Measurements from ENCODE around the gene NT5C1B.

NT5C1B gene

DNA sequence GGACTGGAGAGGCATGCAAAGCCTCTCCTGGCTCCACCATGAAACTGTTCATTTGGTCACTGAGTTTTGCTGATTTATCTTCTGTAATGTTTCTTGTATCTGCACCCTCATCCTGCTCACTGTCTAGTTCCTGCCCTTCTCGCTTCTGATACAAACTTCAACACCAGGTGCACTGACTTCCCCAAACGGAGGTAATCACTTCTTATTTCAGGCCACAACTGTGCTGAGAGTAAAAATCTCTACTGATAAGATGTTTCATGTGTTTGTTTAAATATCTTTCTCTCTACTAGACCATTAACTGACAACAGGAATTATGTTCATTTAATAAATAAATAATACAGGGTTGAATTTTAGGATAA, 10.9 kb upstream of the NT5C1B start:
- peak overlapping the region; percentile 33 for H3K4me2 ChIP-seq (ENCODE audit: low read length)
- no peak overlapping the region for H3K4me3 ChIP-seq (ENCODE audit: low read length)
- no peaks in the 10 kb centered on the region for H3K36me3 ChIP-seq (replicated peaks; ENCODE audit: low read depth, low read length)
- no peak overlapping the region for H2AFZ ChIP-seq (ENCODE audit: low read depth, low read length)
- no peaks in the 10 kb centered on the region for H3K79me2 ChIP-seq (ENCODE audit: low read length)
- H3K27me3 ChIP-seq (ENCODE audit: low read depth, low read length): no peaks in the 10 kb centered on the region
- H3K9me3 ChIP-seq (ENCODE audit: insufficient read depth, low read length): no peaks in the 10 kb centered on the region
- H4K20me1 ChIP-seq (ENCODE audit: insufficient read depth, low read length): no peaks in the 10 kb centered on the region
- peaks cover 39% of the 10 kb centered on the region for H3K4me1 ChIP-seq (ENCODE audit: low read length)
- no peak overlapping the region for H3K9ac ChIP-seq (ENCODE audit: low read length)
- TF ChIP-seq EZH2phosphoT487 (IDR thresholded peaks at IDR 0.05; ENCODE audit: low read depth): no peak
- H3K27ac ChIP-seq (ENCODE audit: low read length): peak overlapping the region; percentile 19; the same call in 1 of the 2 replicates

DNA sequence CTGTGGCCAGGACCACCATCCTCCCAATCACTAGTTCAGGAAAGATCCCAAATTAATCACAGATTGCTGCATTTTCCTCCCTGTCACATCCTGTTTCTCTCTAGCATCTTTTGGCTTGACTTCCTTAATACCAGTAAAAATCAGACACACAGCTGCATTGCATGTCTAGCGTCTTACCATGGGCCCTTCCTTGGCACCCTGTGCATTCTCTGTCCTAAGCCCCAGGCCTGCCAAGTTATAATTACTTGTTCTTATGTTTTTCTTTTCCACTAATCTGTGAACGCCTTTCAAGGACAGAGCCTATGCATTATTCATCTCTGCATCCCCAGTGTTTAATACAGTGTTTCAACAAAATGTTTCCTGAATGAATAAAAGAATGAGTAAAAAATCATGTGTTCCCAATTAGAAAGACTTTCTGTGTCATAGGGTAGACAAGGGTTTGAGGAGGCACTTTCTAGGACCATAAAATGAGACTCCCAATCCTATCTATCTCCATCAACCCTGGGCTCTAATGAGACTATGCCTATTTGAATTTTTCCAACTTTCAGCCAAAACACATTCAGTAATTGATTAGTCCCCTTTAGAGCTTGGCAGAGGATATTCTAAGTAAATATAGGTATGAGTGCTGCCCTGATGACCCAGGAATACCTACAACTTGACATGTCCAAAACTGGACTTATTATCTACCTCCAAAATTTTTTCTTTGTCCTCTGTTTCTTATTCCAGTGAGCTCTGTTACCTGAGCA, 10.3 kb upstream of the NT5C1B start:
- H3K4me2 ChIP-seq (ENCODE audit: low read length): peak overlapping the region; percentile 33
- peak overlapping the region; percentile 19; the same call in 1 of the 2 replicates for H3K27ac ChIP-seq (ENCODE audit: low read length)
- H4K20me1 ChIP-seq (ENCODE audit: insufficient read depth, low read length): no peaks in the 10 kb centered on the region
- H3K27me3 ChIP-seq (ENCODE audit: low read depth, low read length): no peaks in the 10 kb centered on the region
- H2AFZ ChIP-seq (ENCODE audit: low read depth, low read length): no peak overlapping the region
- no peaks in the 10 kb centered on the region for H3K79me2 ChIP-seq (ENCODE audit: low read length)
- no peak overlapping the region for H3K9ac ChIP-seq (ENCODE audit: low read length)
- TF ChIP-seq, protein P1, sequence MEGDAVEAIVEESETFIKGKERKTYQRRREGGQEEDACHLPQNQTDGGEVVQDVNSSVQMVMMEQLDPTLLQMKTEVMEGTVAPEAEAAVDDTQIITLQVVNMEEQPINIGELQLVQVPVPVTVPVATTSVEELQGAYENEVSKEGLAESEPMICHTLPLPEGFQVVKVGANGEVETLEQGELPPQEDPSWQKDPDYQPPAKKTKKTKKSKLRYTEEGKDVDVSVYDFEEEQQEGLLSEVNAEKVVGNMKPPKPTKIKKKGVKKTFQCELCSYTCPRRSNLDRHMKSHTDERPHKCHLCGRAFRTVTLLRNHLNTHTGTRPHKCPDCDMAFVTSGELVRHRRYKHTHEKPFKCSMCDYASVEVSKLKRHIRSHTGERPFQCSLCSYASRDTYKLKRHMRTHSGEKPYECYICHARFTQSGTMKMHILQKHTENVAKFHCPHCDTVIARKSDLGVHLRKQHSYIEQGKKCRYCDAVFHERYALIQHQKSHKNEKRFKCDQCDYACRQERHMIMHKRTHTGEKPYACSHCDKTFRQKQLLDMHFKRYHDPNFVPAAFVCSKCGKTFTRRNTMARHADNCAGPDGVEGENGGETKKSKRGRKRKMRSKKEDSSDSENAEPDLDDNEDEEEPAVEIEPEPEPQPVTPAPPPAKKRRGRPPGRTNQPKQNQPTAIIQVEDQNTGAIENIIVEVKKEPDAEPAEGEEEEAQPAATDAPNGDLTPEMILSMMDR (IDR thresholded peaks at IDR 0.05; ENCODE audit: low read depth, low read length): no peak
- no peak for TF ChIP-seq EZH2phosphoT487 (IDR thresholded peaks at IDR 0.05; ENCODE audit: low read depth)
- no peak overlapping the region for H3K4me3 ChIP-seq (ENCODE audit: low read length)
- H3K4me1 ChIP-seq (ENCODE audit: low read length): peaks cover 36% of the 10 kb centered on the region
- H3K36me3 ChIP-seq (replicated peaks; ENCODE audit: low read depth, low read length): no peaks in the 10 kb centered on the region
- H3K9me3 ChIP-seq (ENCODE audit: insufficient read depth, low read length): no peaks in the 10 kb centered on the region

DNA sequence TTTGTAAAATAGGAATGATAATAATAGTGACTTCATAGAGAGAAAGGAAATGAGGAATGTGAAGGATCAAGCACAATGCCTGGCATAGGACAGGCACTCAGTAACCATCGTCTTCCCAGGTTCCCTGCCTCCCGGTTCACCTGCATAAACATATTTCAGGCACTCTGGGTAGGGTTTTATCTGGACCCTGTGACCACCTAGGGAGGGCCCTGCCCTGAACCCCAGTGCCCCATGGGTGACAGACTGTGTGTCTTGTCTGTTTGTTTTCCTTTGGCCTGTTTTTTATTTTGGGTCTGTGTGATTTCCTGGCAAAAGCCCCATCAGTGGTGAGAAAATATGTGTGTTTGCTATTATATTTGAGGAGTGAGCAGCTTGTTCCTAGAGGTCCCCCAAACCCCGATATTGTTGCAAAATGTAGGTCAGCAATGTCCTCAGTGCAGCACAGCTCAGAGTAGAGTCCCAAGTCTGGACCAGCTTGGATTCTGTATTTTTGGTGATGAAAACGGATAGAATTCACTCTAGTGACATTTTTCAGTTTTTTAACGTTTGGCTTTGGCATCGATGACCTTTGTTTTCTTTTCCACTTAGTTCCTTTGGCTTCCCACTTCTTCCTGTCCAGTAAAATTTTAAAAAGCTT, 9.6 kb upstream of the NT5C1B start:
- Histone ChIP-seq H3K4me2 (ENCODE audit: low read length) (no peak overlapping the region), H3K4me3 (ENCODE audit: low read length) (no peak overlapping the region), H3K9ac (ENCODE audit: low read length) (no peak overlapping the region), H3K36me3 (replicated peaks; ENCODE audit: low read depth, low read length) (no peaks in the 10 kb centered on the region), H4K20me1 (ENCODE audit: insufficient read depth, low read length) (no peaks in the 10 kb centered on the region), H3K27ac (ENCODE audit: low read length) (no peak overlapping the region), H3K27me3 (ENCODE audit: low read depth, low read length) (no peaks in the 10 kb centered on the region), H3K4me1 (ENCODE audit: low read length) (peaks cover 36% of the 10 kb centered on the region), H2AFZ (ENCODE audit: low read depth, low read length) (no peak overlapping the region), H3K9me3 (ENCODE audit: insufficient read depth, low read length) (no peaks in the 10 kb centered on the region), H3K79me2 (ENCODE audit: low read length) (no peaks in the 10 kb centered on the region)
- TF ChIP-seq EZH2phosphoT487 (IDR thresholded peaks at IDR 0.05; ENCODE audit: low read depth): no peak
- TF ChIP-seq, protein P1 (IDR thresholded peaks at IDR 0.05; ENCODE audit: low read depth, low read length): no peak

DNA sequence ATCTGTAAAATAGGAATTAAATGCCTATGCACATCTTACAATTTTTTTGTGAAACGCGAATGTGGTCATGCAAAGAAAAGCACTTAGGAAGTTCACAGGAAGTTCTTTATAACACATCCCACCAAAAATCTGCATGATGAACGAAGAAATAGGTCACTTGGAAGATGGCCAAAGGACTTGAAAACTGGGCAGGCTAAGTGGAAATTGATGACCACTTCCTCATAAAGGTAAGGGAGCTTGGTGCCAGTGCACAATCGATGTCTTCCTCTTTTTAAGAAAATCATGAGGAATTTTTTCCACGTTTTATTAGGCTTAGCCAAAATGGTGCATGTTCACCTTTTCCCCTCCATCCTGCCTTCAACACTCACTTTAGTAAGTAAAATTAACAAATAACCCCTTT, 8.2 kb upstream of the NT5C1B start:
- Histone ChIP-seq H3K4me3 (ENCODE audit: low read length) (no peak overlapping the region), H3K4me2 (ENCODE audit: low read length) (no peak overlapping the region), H3K27ac (ENCODE audit: low read length) (no peak overlapping the region), H3K36me3 (replicated peaks; ENCODE audit: low read depth, low read length) (no peaks in the 10 kb centered on the region), H3K27me3 (ENCODE audit: low read depth, low read length) (no peaks in the 10 kb centered on the region), H3K9me3 (ENCODE audit: insufficient read depth, low read length) (no peaks in the 10 kb centered on the region), H3K9ac (ENCODE audit: low read length) (no peak overlapping the region), H3K79me2 (ENCODE audit: low read length) (no peaks in the 10 kb centered on the region), H3K4me1 (ENCODE audit: low read length) (peaks cover 36% of the 10 kb centered on the region), H4K20me1 (ENCODE audit: insufficient read depth, low read length) (no peaks in the 10 kb centered on the region), H2AFZ (ENCODE audit: low read depth, low read length) (no peak overlapping the region)
- TF ChIP-seq, protein P1 (IDR thresholded peaks at IDR 0.05; ENCODE audit: low read depth, low read length): no peak
- no peak for TF ChIP-seq EZH2phosphoT487 (IDR thresholded peaks at IDR 0.05; ENCODE audit: low read depth)
